Measurements from ENCODE around the gene SCUBE3. TPM values are rescaled to one million over a fixed set of nuclear protein-coding genes. Genes with fewer than 3 reads are reported as not detected.

SCUBE3 gene
- total RNA-seq, 2 donors from 2014 or later = 0.33 TPM; not detected in 1

GRCh38 chr6:35242486-35242885 lies 28.7 kb downstream of the SCUBE3 start:
- Histone ChIP-seq H3K9me3 (no peaks in the 10 kb centered on the region), H3K4me1 (no peaks in the 10 kb centered on the region), H3K4me3 (no peak overlapping the region), H3K27me3 (no peaks in the 10 kb centered on the region), H3K36me3 (replicated peaks in 1 of 2; ENCODE audit: insufficient read depth in 1 of 2, low read depth in 2 of 2) (no peaks in the 10 kb centered on the region), H3K27ac (no peak overlapping the region)
- intact Hi-C loops (cut with DNase I) = no loop called here
- no peak for TF ChIP-seq CTCF (IDR thresholded peaks at IDR 0.05)
- TF ChIP-seq POLR2A (IDR thresholded peaks at IDR 0.05) = no peak
- 83 to 88% methylated on average over 5 of the region's 5 CpGs for WGBS, 2 donors
- no peak for ATAC-seq
- DNase-seq = no peak

GRCh38 chr6:35242906-35243305 lies 29.1 kb downstream of the SCUBE3 start:
- H3K9me3 ChIP-seq = no peaks in the 10 kb centered on the region
- H3K27me3 ChIP-seq = no peaks in the 10 kb centered on the region
- H3K27ac ChIP-seq = no peak overlapping the region
- no peak for ATAC-seq
- no peaks in the 10 kb centered on the region for H3K36me3 ChIP-seq (replicated peaks in 1 of 2; ENCODE audit: insufficient read depth in 1 of 2, low read depth in 2 of 2)
- TF ChIP-seq POLR2A (IDR thresholded peaks at IDR 0.05) (no peak), CTCF (IDR thresholded peaks at IDR 0.05) (no peak)
- H3K4me3 ChIP-seq = no peak overlapping the region
- intact Hi-C loops (cut with DNase I) = no loop called here
- no peaks in the 10 kb centered on the region for H3K4me1 ChIP-seq
- no peak for DNase-seq
- 86 to 95% methylated on average over 9 to 13 of the region's 13 CpGs for WGBS, 2 donors

- Histone ChIP-seq H3K27ac (no peak overlapping the region), H3K9me3 (no peaks in the 10 kb centered on the region), H3K4me3 (no peak overlapping the region), H3K27me3 (no peaks in the 10 kb centered on the region), H3K4me1 (no peaks in the 10 kb centered on the region), H3K36me3 (replicated peaks in 1 of 2; ENCODE audit: insufficient read depth in 1 of 2, low read depth in 2 of 2) (no peaks in the 10 kb centered on the region)
- WGBS, 2 donors = 83 to 87% methylated on average over 15 to 17 of the region's 17 CpGs
- DNase-seq = no peak
- intact Hi-C loops (cut with DNase I) = no loop called here
- ATAC-seq = no peak
- TF ChIP-seq POLR2A (IDR thresholded peaks at IDR 0.05) (no peak), CTCF (IDR thresholded peaks at IDR 0.05) (no peak)
Measured at GRCh38 chr6:35243386-35243958, 29.7 kb downstream of the SCUBE3 start.

GRCh38 chr6:35244551-35244950 lies 30.8 kb downstream of the SCUBE3 start:
- H3K9me3 ChIP-seq = no peaks in the 10 kb centered on the region
- 95 to 97% methylated on average over 7 of the region's 7 CpGs for WGBS, 2 donors
- no peak overlapping the region for H3K4me3 ChIP-seq
- H3K27me3 ChIP-seq = no peaks in the 10 kb centered on the region
- TF ChIP-seq CTCF (IDR thresholded peaks at IDR 0.05) = no peak
- TF ChIP-seq POLR2A (IDR thresholded peaks at IDR 0.05) = no peak
- intact Hi-C loops (cut with DNase I) = no loop called here
- ATAC-seq (no peak), DNase-seq (no peak)
- H3K36me3 ChIP-seq (replicated peaks in 1 of 2; ENCODE audit: insufficient read depth in 1 of 2, low read depth in 2 of 2) = no peaks in the 10 kb centered on the region
- H3K27ac ChIP-seq = no peak overlapping the region
- no peaks in the 10 kb centered on the region for H3K4me1 ChIP-seq

GRCh38 chr6:35247642-35248231 lies 34.0 kb downstream of the SCUBE3 start:
- Histone ChIP-seq H3K9me3 (no peaks in the 10 kb centered on the region), H3K4me3 (no peak overlapping the region), H3K36me3 (replicated peaks in 1 of 2; ENCODE audit: insufficient read depth in 1 of 2, low read depth in 2 of 2) (no peaks in the 10 kb centered on the region), H3K27ac (no peak overlapping the region), H3K27me3 (no peaks in the 10 kb centered on the region), H3K4me1 (no peaks in the 10 kb centered on the region)
- WGBS, 2 donors = 82 to 88% methylated on average over 2 of the region's 2 CpGs
- no peak for TF ChIP-seq POLR2A (IDR thresholded peaks at IDR 0.05)
- DNase-seq = no peak
- intact Hi-C loops (cut with DNase I) = no loop called here
- no peak for ATAC-seq

Data from body of pancreas (tissue), 4 donors.